NCI-H2081 treated with DMSO at 0.1 percent for 48 hours (cell line): ENCODE results near the gene CZIB.
"Not testable (repeated sequence)": the region's sequence is repeated elsewhere in the genome, so short reads cannot be mapped to it uniquely, and the experiment has no call there.

Experiments used
- DNase-seq: peaks from one replicate; lab custom pipeline; 2025; lab: John Stamatoyannopoulos, UW

The CZIB gene

DNA sequence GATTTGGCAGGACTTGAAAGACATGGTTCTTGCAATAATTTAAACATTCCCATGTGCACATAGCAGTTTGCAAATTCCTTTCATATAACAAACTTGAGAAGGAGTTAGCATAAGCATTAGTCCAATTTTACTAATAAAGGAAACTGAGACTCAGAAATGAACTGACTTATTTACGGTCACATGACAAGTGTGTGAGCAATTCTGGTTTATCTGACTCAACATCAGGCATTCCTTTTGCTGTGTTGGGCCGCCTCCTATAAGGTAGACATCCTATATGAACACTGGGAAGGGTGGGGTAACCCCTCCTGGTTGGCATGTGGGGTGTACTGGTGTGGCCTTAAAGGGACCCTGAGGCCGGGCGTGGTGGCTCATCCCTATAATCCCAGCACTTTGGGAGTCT is 32.3 kb downstream of the CZIB start:
- DNase-seq = no peak

DNA sequence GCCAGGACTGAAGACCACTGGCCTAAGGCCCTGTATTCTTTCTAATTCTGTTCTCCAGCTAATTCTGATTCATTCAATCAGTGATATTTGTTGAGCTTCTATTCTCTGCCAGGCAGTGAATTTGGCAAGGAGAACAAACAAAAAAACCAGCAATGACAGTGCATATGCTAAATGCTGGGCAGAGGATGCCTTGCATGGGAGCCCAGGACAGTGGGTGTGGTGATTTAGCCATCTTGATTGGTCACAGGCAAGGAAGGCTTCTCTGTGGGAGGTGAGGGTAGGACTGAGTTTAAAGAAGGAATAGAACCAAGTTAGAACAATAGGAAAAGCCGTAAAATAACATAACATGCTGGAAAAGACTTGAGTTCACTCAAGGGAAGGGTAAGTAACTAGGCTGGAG is 33.0 kb downstream of the CZIB start:
- DNase-seq = no peak

DNA sequence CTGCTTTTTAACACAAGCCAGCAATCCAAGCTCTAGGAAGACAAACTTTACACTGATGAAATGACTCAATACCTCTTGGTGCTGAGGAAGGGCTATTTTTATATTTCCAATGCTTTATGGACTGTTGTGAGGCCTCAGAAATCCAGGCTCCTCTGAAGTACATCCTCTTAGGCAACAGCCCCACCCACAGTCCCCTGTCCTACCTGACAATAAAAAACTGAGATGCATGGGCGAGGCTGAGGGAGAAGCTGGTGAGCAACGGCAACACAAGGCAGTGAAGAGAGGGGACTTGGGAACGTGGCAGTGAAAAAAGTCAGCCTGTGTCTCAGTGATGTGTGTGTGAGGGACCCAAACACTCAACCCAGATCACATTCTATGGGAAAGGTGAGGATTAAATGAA is 33.9 kb downstream of the CZIB start:
- no peak for DNase-seq

DNA sequence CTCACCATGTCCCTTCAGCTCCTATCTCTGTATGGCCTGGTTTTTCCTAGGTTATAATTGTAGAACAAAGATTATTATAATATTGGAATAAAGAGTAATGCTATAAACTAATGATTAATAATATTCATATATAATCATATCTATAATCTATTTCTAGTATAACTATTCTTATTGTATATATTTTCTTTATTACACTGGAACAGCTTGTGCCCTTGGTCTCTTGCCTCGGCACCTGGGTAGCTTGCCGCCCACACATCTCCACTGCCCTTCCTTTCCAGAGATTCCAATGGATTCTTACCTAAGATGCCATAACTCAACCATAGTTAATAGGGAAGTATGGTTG is 34.5 kb downstream of the CZIB start:
- DNase-seq = not testable (repeated sequence)

DNA sequence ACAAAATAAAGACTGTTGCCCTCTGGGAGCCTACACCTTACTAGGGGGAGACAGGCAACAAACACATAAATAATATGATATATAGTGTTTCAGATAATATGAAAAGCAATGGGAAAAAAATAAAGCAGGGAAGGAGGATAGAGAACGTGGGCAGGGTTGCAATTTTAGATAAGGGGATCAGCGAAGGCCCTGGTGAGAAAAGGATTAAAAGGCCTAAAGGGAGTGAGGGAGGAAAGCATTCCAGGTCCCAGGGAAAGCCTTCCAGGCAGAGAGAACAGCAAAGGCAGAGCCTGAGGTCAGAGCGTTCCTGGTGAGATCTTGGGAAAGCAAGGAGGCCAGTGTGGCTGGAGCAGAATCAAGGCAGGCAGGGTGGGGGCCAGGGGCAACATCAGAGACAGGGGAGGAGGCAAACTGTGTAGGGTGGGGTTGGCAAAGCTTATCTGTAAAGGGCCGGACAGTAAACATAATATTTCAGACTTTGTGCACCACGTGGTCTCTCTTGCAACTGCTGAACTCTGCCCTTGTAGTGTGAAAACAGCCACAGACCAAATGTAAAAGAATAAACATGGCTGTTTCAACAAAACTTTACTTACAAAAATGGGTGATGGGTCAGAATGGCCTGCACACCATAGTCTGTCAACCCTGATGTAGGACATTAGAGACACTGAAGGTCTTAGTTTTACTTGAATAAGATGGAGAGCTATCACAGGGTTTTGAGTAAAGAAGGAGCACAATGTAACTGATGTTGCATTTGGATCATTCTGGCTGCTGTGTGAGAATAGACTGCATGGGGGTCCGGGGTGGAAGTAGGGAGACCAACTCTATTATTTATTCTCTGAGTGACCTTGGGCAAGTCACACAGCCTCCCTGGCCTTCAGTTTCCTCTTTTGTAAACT is 37.1 kb downstream of the CZIB start:
- no peak for DNase-seq

DNA sequence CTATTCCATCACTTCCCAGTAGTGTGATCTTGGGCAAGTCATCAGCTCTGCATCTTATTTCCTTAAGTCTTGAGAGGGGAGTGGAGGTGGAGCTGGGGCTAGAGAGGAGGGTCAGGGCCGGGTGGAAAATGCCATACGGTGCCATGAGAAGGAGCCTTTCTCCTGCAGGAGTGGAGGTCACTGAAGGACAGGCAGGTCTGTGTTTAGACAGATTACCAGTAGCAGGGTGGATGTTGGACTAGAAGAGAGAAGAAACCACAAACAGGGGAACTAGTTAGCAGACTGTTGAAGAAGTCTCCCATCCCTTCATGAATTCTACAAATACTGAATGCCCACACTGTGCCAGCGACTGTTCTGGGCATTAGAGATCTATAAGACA is 37.7 kb downstream of the CZIB start:
- DNase-seq = no peak

DNA sequence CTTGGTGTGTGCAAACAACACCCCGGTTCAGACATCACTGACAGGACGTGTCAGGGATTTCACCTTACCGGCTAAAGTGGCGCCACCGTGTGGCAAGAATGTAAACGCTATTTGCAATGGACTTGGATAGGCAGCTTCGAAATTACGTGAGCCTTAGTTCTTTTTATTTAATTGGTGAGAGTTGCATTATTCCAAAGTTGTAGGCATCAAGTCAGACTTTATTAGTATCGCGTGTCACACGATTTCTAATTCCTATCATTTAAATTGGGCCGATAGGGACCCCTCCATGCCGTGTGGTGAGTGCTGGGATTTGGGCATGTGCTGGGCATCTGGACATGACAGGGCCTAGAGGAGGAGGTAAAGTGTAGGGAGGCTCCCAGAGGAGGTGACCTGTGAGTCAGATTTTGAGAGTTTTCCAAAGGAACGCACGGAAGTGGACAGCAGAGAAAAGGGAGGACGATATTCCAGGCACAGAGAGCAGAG is 38.3 kb downstream of the CZIB start:
- DNase-seq = peak; percentile 69

DNA sequence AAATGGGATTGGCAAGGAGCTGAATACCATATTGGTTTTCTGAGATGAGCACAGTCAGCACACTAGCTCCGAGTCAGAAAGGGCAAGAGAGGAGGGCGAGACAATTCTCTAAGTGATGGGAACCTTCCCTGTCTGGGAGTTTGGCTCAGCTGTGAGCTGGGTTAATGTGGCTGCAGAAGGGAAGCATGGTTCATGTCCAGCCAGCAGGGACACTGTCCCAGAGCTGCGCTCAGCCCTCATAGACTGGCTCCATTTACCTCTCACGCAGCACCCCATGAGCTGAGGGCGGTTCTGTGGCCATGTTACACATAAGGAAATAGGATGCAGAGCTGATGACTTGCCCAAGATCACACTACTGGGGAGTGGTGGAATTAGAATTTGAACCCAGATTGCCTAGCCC is 39.5 kb downstream of the CZIB start:
- DNase-seq = no peak

DNA sequence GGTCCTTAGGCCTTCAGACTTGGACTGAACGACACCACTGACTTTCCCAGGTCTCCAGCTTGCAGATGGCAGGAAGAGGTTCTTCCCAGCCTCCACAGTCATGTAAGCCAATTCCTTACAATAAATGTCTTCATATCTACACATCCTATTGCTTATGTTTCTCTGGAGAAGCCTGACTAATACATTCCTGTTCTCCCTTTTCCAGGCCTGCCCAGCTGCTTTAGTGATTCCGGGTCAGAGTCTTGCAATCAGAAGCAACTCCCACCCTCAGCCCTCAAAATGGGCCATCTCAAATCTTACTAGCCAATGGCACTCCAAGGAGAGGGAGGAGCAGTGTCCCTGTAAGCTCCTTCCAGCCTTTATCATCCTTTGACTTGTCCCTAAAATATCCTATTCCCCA is 40.2 kb downstream of the CZIB start:
- no peak for DNase-seq

DNA sequence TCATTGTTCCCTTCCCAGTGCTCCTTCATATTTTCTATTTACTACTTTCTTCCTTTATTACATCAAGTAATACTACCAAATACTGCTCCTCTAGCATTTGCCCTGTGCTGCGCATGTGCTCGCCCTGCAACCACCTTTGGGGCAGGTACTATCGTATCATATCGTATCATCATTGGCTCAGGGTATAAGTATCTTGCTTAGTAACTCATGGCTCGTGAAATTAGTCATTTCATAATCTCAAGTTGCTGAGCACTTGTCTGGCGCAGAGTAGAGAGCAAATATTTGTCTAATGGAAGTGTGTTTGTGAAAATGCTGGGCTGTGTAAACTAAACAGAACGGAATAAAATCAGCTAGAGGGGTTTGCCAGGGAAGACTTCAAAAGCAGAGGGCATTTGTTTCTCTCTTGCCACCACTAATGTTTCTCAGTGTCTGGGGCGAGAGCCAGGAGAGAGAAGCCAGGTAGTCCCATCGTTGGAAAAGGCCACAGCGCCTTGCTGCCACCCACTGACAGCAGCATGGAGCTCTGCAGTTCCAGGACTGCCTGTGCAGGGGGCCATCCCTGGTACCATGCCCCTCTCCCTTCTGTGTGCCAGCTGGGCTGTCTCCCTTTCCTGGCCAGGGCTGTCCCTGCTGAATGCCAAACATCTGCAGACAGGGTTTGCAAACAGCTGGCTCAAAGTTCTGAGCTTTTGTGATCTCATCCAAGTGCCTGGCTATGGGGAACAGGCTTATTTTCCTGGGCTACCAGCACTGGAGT is 43.8 kb downstream of the CZIB start:
- DNase-seq = no peak

DNA sequence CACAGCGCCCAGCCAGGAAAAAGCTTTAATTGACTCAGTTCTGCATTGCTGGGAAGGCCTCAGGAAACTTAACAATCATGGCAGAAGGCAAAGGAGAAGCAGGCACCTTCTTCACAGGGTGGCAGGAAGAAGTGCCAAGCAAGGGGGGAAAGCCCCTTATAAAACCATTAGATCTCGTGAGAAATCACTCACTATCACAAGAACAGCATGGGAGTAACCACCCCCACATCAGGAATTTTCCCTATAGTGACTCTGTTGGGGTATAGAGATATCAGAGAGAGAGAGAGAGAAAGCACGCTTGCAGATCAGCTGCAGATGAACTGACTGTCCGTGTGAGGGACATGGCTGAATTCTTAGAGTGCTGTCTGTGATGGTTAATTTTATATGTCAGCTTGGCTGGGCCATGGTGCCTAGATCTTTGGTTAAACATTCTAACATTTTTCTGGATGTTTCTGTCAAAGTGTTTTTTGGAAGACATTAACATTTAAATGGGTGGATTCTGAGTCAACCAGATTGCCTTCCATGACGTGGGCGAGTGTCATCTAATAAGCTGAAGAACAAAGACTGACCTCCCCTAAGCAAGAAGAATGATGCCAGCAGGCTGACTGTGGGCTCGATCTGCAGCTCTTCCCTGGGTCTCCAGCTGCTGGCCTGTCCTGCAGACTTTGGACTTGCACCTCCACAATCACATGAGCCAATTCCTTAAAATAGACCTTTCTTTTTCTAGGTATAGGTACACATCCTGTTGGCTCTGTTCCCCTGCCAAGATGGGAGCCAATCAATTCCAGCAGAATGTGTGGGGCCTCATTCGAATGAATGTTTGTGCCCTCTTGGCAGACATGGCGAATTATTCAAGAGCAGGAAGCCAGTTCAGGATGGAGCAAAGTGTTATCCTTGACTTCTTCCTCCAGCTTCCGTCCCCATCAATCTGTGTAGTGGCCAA is 45.2 kb downstream of the CZIB start:
- DNase-seq = no peak

DNA sequence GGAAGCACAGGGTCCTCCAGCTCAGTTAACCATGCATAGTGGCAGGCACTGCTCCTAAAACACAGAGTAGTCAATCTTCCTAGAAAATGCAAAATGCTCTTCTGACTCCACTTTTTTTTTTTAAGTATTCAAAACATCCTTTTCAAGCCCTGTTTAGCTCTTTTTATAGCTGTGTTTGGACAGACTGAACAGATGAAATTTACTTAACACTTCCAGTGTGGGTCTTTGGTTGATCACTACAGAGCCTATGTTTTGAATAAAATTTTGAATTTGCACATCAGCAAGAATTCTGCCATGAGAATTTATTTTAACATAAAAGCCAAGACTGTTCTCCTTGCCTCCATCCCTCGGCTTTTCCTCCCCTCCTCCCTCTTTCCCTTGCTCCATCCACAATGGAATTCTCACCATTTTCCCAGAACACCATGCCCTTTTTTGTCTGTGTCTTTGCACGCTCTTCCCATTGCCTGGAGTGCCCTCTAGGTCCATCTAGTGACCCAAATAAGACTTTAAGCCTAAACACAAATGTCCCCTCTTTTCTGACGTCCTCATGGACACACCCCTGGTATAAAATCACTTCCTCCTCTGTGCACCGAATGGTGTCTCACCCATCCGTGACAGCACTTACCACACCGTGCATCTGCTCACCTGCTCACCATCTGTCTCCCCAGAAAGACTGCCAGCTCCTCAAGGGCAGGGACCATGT is 47.9 kb downstream of the CZIB start:
- no peak for DNase-seq

DNA sequence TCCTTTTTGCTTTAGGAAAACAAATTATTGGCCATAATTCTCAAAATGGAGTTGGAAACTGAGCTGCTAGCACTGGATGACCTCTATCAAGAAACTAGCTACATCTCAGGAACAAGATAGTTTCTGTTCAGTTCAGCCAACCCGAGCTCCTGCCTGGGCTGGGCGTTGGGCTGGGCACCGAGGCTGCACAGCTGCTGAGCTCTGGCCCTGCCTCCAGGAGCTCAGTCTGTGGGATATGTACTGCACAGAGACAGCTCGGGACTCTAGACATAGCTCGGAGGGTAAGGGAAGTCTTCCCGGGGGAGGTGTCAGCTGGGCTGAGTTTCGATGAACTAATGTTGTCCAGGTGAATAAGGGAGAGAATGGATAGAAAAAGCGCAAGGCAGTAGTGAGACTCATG is 53.5 kb downstream of the CZIB start:
- DNase-seq = no peak

DNA sequence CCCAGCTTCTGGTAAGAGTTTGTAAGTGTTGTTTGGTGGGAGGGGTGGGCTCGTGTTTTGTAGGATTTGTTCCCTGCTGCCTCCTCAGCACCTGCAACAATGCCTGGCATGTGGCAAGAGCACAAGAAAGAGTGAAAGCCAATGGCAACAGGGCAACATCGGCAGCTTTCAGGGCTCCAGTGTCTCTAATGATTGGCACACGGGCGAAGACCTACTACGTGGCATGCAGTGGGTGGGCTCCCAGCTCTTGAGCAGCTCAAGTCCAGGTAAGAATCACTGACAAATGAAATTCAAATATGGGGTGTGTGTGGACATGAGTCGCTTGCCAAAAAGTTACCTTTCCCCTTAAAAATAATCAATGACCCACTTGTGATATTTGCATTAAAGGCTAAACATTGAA is 54.1 kb downstream of the CZIB start:
- DNase-seq = no peak

DNA sequence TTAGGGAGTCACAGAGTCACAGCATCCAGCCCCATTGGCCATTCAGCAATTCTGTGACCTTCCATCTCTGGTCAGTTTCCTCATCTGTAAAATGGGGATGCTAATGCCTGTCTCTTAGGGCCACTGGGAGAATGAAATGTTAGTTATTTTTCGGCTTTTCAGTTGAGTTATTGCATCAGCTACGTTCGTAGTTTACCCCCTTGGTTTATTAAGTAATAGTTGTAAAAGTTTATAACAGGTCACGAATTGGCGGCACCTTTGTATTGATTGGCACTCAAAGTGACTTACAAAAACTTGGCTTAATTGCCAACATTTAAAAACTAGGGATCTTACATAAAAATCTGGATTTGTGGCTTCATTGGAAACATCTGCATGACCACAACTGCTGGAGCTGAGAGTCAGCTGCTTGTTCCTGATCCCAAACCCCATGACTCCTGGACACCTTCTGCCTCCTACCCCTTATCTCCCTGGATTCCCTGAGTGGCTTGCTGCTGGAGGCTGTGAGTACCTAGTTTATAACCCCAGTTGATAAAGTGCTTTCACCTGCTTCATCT is 54.9 kb downstream of the CZIB start:
- DNase-seq = no peak
